Upper lobe of right lung (tissue), 1 donor: ENCODE results near the gene SHLD1. TPM values are rescaled to one million over a fixed set of nuclear protein-coding genes. Genes with fewer than 3 reads are reported as not detected.

Source experiments
- ATAC-seq: fragments of 200-7000 bp; cut with Tn5 transposase; one replicate; pipeline ENCODE4 v1.9.1; 2020; ENCODE audit warnings: mild to moderate bottlenecking, moderate library complexity
- DNase-seq: peaks from one replicate; pipeline ENCODE4 v3.0.0-alpha.2; 2020
- H3K27ac ChIP-seq: fragments of 200-600 bp; one replicate; pipeline ENCODE4 v1.8.0; 2022
- H3K27me3 ChIP-seq: fragments of 200-600 bp; one replicate; pipeline ENCODE4 v1.8.0; 2022; ENCODE audit warnings: mild to moderate bottlenecking
- H3K36me3 ChIP-seq: fragments of 200-600 bp; one replicate; pipeline ENCODE4 v1.8.0; 2022
- H3K4me1 ChIP-seq: fragments of 200-600 bp; one replicate; pipeline ENCODE4 v1.8.0; 2022
- H3K4me3 ChIP-seq: fragments of 200-600 bp; one replicate; pipeline ENCODE4 v1.8.0; 2022; ENCODE audit warnings: mild to moderate bottlenecking
- H3K9me3 ChIP-seq: fragments of 200-600 bp; one replicate; pipeline ENCODE4 v1.8.0; 2022
- intact Hi-C: fragments of 100-400 bp; cut with DNase I; formaldehyde crosslinking; loops from one replicate; pipeline ENCODE4 v1.11.0; 2022
- total RNA-seq: library from RNA; stranded (reverse); fragmentation: NEBNext Ultra II Directional; extraction: Animal tissue kit (Norgen Biotek cat#: 25700); gene quantifications from one replicate; pipeline ENCODE4 v1.2.1, GENCODE V29; 2021
- TF ChIP-seq, protein P1 (sequence below): fragments of 200-600 bp; IDR thresholded peaks from one replicate; pipeline ENCODE4 v1.8.0; 2022; ENCODE audit warnings: antibody characterized with exemption
- donor health status: DM: no; HTN: yes; CAD: no; lungs with severe emphysema.

SHLD1 gene
- total RNA-seq, 1 donor from 2014 or later = 5.8 TPM

DNA sequence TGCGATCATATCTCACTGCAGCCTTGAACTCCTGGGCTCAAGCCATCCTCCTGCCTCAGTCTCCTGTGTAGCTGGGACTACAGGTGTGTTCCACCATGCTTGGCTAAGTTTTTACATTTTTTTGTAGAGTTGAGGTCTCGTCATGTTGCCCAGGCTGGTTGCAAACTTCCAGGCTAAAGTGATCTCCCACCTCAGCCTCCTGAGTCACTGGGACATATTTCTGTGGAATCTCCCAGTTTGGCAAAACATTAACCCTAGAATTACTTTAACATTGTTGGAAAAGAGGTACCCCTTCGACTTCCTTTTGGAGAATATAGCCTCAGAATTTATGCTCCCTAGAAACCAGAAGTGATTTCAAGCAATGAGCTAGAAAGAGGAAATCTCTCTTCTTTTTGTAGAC lies 57.2 kb downstream of the SHLD1 start:
- intact Hi-C loops = no loop called here
- Histone ChIP-seq H3K4me3 (no peak overlapping the region), H3K27me3 (no peaks in the 10 kb centered on the region), H3K9me3 (no peaks in the 10 kb centered on the region), H3K27ac (no peak overlapping the region), H3K36me3 (no peaks in the 10 kb centered on the region), H3K4me1 (peaks cover 22% of the 10 kb centered on the region)
- TF ChIP-seq, protein P1, sequence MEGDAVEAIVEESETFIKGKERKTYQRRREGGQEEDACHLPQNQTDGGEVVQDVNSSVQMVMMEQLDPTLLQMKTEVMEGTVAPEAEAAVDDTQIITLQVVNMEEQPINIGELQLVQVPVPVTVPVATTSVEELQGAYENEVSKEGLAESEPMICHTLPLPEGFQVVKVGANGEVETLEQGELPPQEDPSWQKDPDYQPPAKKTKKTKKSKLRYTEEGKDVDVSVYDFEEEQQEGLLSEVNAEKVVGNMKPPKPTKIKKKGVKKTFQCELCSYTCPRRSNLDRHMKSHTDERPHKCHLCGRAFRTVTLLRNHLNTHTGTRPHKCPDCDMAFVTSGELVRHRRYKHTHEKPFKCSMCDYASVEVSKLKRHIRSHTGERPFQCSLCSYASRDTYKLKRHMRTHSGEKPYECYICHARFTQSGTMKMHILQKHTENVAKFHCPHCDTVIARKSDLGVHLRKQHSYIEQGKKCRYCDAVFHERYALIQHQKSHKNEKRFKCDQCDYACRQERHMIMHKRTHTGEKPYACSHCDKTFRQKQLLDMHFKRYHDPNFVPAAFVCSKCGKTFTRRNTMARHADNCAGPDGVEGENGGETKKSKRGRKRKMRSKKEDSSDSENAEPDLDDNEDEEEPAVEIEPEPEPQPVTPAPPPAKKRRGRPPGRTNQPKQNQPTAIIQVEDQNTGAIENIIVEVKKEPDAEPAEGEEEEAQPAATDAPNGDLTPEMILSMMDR = no peak
- DNase-seq = no peak
- no peak for ATAC-seq

DNA sequence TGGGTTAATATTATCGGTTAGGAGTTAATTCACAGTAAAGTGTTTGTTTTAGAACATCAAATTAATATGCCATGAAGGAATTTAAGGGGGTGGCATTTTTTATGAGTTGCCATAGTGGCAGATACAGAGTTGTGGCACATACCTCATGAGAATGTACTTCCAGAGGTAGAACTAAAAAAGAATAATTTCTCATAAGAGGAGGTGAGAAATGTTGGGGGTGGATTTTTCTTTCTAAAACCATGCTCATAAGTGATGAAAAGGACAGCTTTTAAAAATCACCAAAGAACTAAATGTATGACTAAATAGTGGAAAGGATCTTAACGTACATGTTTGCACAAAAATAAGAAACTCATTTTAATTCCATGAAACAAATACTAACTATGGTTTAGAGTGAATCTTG lies 58.7 kb downstream of the SHLD1 start:
- no peak for ATAC-seq
- intact Hi-C loops = no loop called here
- peaks cover 16% of the 10 kb centered on the region for H3K4me1 ChIP-seq

DNA sequence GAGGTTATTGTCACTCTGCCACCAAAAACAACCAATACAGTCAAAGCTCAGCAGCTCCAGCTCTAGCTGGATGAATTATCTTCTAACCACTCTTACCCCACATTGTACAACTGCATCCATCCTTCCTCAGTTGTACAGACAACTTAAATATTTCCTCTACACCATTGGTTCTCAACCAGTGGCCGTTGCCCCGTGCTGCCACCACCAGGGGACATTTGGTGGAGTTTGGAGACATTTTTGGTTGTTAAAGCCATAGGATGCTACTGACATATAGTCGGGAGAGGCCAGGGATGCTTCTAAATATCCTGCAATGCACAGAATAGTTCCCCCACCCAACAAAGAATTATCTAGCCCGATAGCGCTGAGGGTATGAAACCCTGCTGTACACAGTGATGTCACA lies 59.3 kb downstream of the SHLD1 start:
- Histone ChIP-seq H3K9me3 (no peaks in the 10 kb centered on the region), H3K4me3 (no peak overlapping the region), H3K27ac (no peak overlapping the region), H3K36me3 (no peaks in the 10 kb centered on the region), H3K27me3 (no peaks in the 10 kb centered on the region), H3K4me1 (peaks cover 10% of the 10 kb centered on the region)
- DNase-seq (no peak), ATAC-seq (no peak)
- TF ChIP-seq, protein P1 = no peak
- intact Hi-C loops = no loop called here

More for the DNA sequence above, 58.7 kb downstream of the SHLD1 start:
- H3K27ac ChIP-seq = no peak overlapping the region
- H3K4me3 ChIP-seq = no peak overlapping the region
- TF ChIP-seq, protein P1 = no peak
- no peaks in the 10 kb centered on the region for H3K9me3 ChIP-seq
- no peak for DNase-seq
- no peaks in the 10 kb centered on the region for H3K36me3 ChIP-seq
- no peaks in the 10 kb centered on the region for H3K27me3 ChIP-seq

DNA sequence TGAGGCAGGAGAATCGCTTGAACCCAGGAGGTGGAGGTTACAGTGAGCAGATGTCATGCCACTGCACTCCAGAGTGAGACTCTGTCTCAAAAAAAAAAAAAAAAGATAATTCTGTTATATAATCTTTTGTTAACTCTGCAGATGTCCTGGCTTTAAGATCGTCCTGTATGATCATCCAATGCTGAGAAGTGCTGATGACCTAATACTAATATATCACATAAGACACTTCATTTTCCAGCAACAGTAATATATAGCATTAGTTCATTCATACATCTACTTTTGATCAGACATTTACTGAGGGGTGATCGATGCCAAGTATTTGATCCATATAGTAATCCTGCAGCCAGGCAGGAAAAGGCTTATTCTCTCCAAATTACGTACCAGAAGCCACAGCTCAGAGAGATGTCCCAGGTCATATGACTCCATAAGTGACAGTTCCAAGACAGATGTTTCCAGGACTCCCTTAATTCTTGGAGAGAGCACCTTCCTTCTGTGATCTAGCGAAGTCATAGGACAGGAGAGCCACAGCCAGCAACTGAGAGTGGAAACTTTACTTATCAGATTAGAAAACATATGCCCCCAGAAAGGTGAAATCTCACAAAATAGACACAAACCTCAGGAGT lies 60.7 kb downstream of the SHLD1 start:
- Histone ChIP-seq H3K9me3 (no peaks in the 10 kb centered on the region), H3K4me1 (no peaks in the 10 kb centered on the region), H3K27ac (no peak overlapping the region), H3K36me3 (no peaks in the 10 kb centered on the region), H3K27me3 (no peaks in the 10 kb centered on the region), H3K4me3 (no peak overlapping the region)
- ATAC-seq (no peak), DNase-seq (no peak)
- intact Hi-C loops = no loop called here
- TF ChIP-seq, protein P1 = no peak

DNA sequence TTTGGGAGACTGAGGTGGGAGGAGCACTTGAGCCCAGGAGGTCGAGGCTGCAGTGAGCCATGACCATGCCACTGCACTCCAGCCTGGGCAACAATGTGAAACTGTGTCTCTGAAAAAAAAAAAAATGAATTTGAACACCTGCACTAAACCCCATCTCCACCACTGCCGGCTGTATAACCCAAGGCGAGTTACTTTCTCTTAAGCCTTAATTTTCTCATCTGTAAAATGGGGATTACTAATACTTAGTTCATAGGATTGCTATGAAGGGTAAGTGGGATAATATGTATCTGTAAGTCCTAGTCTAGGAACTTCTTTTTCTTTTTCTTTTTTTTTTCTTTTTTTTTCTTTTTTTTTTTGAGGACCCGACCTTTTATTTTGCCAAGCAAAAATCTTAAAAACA lies 61.5 kb downstream of the SHLD1 start:
- Histone ChIP-seq H3K27ac (no peak overlapping the region), H3K36me3 (no peaks in the 10 kb centered on the region), H3K4me3 (no peak overlapping the region), H3K9me3 (no peaks in the 10 kb centered on the region), H3K4me1 (no peaks in the 10 kb centered on the region), H3K27me3 (no peaks in the 10 kb centered on the region)
- TF ChIP-seq, protein P1 = no peak
- no peak for ATAC-seq
- DNase-seq = no peak
- intact Hi-C loops = no loop called here

DNA sequence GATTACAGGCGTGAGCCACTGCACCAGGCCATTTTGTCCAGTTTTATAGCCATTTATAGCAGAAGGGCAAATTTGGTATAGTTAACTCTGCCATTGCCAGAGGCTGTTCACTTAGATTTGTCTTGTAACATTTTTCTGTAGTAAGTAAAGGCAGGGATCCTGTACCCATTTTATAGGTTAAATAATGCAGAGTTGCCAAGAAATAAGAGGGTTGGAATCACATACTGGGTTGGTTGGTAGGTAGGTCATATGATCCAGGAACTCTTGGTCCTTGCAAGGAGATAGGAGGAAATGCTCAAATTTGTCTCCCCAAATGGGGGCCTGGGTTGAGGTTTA lies 68.1 kb downstream of the SHLD1 start:
- no peak for DNase-seq
- intact Hi-C loops = no loop called here
- Histone ChIP-seq H3K4me3 (no peak overlapping the region), H3K27ac (no peak overlapping the region), H3K36me3 (no peaks in the 10 kb centered on the region), H3K9me3 (no peaks in the 10 kb centered on the region), H3K4me1 (no peaks in the 10 kb centered on the region), H3K27me3 (no peaks in the 10 kb centered on the region)
- TF ChIP-seq, protein P1 = no peak
- no peak for ATAC-seq
